ENCODE measurements around the gene NCMAP. TPM values are rescaled to one million over a fixed set of nuclear protein-coding genes. Genes with fewer than 3 reads are reported as not detected.

Gene NCMAP
- polyA plus RNA-seq, 2 of the 4 experiments (the other 2 are of a cell fraction), result 0.13 to 1.7 TPM

DNA sequence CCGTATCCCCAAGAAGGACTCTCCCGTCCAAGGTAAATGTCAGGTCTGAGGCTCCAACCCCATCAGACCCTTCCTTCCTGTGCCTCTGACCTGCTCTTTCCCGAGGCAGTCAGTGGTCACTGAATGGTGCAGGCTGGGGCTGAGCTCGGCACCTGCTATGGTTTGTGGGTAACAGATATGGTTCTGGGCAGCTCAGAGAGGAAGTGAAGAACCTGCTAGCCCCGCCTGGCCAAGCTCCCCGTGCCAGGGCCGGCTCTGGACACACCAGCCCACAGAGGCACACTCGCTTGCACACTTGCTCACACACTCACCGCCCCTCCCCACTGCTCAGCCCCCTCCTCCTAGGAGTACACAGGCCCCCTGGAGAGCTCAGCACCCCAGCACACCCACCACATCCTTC is 16.4 kb downstream of the NCMAP start:
- ChIA-PET POLR2A (no interaction called here), CTCF (interaction anchor here (3.2 kb wide), 1 partner anchor 15 kb away, joined by 17 read pairs; no protein-coding TSS in a partner anchor)
- WGBS (ENCODE audit: missing lambda C conversion rate), result 80% methylated on average over 8 of the region's 9 CpGs
- TF ChIP-seq CBX2 (IDR thresholded peaks at IDR 0.05; ENCODE audit: borderline replicate concordance, low read depth) (no peak), RFX5 (IDR thresholded peaks at IDR 0.05) (no peak), HEYL (CRISPR knock-in tag; IDR thresholded peaks at IDR 0.05) (no peak), ATOH8 (CRISPR knock-in tag; IDR thresholded peaks at IDR 0.05; ENCODE audit: low read depth) (no peak), CHD2 (IDR thresholded peaks at IDR 0.05; ENCODE audit: low read length, partially characterized antibody) (no peak), CBX8 (IDR thresholded peaks at IDR 0.05) (no peak), JUNB (IDR thresholded peaks at IDR 0.05) (no peak), E2F6 (IDR thresholded peaks at IDR 0.05; ENCODE audit: borderline replicate concordance, low read depth) (no peak), ZSCAN20 (CRISPR knock-in tag; IDR thresholded peaks at IDR 0.05) (no peak), NR3C1 (IDR thresholded peaks at IDR 0.05) (no peak), ZFP36 (IDR thresholded peaks at IDR 0.05; ENCODE audit: borderline replicate concordance, partially characterized antibody) (no peak), SREBF2 (IDR thresholded peaks at IDR 0.05) (no peak), ZNF302 (CRISPR knock-in tag; IDR thresholded peaks at IDR 0.05) (no peak), MAFK (IDR thresholded peaks at IDR 0.05; ENCODE audit: partially characterized antibody) (no peak)
- TF ChIP-seq, protein P1, sequence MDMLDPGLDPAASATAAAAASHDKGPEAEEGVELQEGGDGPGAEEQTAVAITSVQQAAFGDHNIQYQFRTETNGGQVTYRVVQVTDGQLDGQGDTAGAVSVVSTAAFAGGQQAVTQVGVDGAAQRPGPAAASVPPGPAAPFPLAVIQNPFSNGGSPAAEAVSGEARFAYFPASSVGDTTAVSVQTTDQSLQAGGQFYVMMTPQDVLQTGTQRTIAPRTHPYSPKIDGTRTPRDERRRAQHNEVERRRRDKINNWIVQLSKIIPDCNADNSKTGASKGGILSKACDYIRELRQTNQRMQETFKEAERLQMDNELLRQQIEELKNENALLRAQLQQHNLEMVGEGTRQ (IDR thresholded peaks at IDR 0.05), result no peak
- DNase-seq (ENCODE audit: low read depth in 1 of 2, low spot score in 1 of 2), result no peak
- FAIRE-seq, result no peak
- H3K4me3 ChIP-seq, result no peak overlapping the region
- no peak overlapping the region for H3K27ac ChIP-seq
- H3K9me3 ChIP-seq, result no peaks in the 10 kb centered on the region
- H3K4me1 ChIP-seq, result peaks cover 15% of the 10 kb centered on the region
- H3K4me2 ChIP-seq, result no peak overlapping the region
- ATAC-seq, result no peak

DNA sequence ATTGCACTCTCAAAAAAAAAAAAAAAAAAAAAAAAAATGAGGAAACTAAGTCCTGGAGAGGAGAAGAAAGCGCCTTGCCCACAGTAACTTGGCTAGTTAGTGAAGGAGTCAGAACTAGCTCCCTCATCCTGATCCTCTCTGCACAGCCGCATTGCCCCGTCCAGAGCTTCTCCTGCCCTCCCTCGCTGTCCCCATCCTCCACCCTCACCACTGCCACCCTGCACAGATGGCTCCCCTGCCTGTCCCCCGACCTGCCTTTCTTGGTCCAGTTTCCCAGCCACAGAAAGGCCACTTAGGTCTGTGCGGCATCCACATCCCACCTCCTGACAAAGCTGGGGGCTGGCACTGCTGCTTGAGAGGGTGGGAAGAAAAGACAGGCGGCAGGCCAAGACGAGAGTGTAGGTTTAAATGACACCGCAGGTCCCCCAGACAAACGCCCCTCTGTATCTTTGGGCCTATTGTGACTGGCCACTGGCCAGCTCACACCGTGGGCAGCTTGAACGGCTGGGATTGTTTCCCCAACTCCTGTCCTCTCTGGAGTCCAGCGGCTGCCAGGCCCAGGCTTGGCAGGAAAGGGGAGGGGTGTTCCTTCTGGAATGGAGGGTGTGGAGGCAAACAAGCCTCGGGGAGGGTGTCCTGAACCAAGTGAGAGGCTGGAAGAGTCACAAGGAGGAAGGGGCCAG is 20.2 kb downstream of the NCMAP start:
- WGBS (ENCODE audit: missing lambda C conversion rate), result 77% methylated on average over 10 of the region's 14 CpGs
- ChIA-PET POLR2A (no interaction called here), CTCF (interaction anchor here (0.7 kb wide), 1 partner anchor 185 kb away, joined by 3 read pairs; no protein-coding TSS in a partner anchor)
- no peak overlapping the region for H3K4me2 ChIP-seq
- H3K27ac ChIP-seq, result peak overlapping the region in 1 of 2 experiments; percentile 56; a peak in 2 of 6 replicates
- FAIRE-seq (no peak), DNase-seq (ENCODE audit: low read depth in 1 of 2, low spot score in 1 of 2) (no peak), ATAC-seq (no peak)
- H3K4me3 ChIP-seq, result no peak overlapping the region
- no peaks in the 10 kb centered on the region for H3K9me3 ChIP-seq
- H3K4me1 ChIP-seq, result no peaks in the 10 kb centered on the region
- no peak for TF ChIP-seq SMC3 (IDR thresholded peaks at IDR 0.05)
- TF ChIP-seq RFX5 (IDR thresholded peaks at IDR 0.05), result no peak
- no peak for TF ChIP-seq EP300 (IDR thresholded peaks at IDR 0.05)
- no peak for TF ChIP-seq HOXB13 (CRISPR knock-in tag; IDR thresholded peaks at IDR 0.05; ENCODE audit: low read depth)
- TF ChIP-seq HEYL (CRISPR knock-in tag; IDR thresholded peaks at IDR 0.05), result no peak
- no peak for TF ChIP-seq RAD21 (conservative IDR thresholded peaks at IDR 0.05 in 1 of 2, IDR thresholded peaks at IDR 0.05 in 1 of 2)
- no peak for TF ChIP-seq HOXA7 (CRISPR knock-in tag; IDR thresholded peaks at IDR 0.05)
- no peak for TF ChIP-seq HES2 (IDR thresholded peaks at IDR 0.05)
- no peak for TF ChIP-seq JUN (IDR thresholded peaks at IDR 0.05)
- TF ChIP-seq RARB (CRISPR knock-in tag; IDR thresholded peaks at IDR 0.05), result no peak
- TF ChIP-seq POLR2AphosphoS2 (conservative IDR thresholded peaks at IDR 0.05; ENCODE audit: low read length), result no peak
- no peak for TF ChIP-seq TFCP2L1 (CRISPR knock-in tag; IDR thresholded peaks at IDR 0.05)
- TF ChIP-seq CEBPB (IDR thresholded peaks at IDR 0.05), result no peak
- no peak for TF ChIP-seq MAX (IDR thresholded peaks at IDR 0.05)
- no peak for TF ChIP-seq CBX8 (IDR thresholded peaks at IDR 0.05)
- no peak for TF ChIP-seq ESRRA (IDR thresholded peaks at IDR 0.05; ENCODE audit: borderline replicate concordance, low read length)

All from A549 (cell line).